GM12891 (cell line): ENCODE data around the gene DAO.

Experiments used
- DNase-seq: peaks from one replicate; pipeline ENCODE4 v3.0.0; 2011; ENCODE audit warnings: low spot score; ENCODE audit not compliant: insufficient read length
- FAIRE-seq: peaks from 2 replicates; lab custom pipeline; 2011; peaks lifted over from hg19 to GRCh38; lab: Jason Lieb, UNC
- PAX5 ChIP-seq: IDR thresholded peaks from 2 replicates; pipeline ENCODE4 v1.6.1; 2011; ENCODE audit warnings: low read length, moderate library complexity, mild to moderate bottlenecking; ENCODE audit not compliant: insufficient read depth, severe bottlenecking
- POLR2A ChIP-seq: IDR thresholded peaks from 2 replicates; pipeline ENCODE4 v1.6.1; 2011; ENCODE audit warnings: low read depth, low read length, control low read depth
- POLR2AphosphoS5 ChIP-seq: IDR thresholded peaks from 2 replicates; pipeline ENCODE4 v1.6.1; 2011; ENCODE audit warnings: low read depth, low read length, control low read depth
- POU2F2 ChIP-seq: IDR thresholded peaks from 2 replicates; pipeline ENCODE4 v1.6.1; 2011; ENCODE audit warnings: low read depth, mild to moderate bottlenecking, control low read depth, low read length, moderate library complexity
- SPI1 ChIP-seq: IDR thresholded peaks from 2 replicates; pipeline ENCODE4 v1.6.1; 2011; ENCODE audit warnings: low read depth, low read length, control low read depth
- TAF1 ChIP-seq: IDR thresholded peaks from 2 replicates; pipeline ENCODE4 v1.6.1; 2011; ENCODE audit warnings: low read depth, low read length, control low read depth

The DAO gene

GRCh38 chr12:108918206-108918605 is 38.3 kb downstream of the DAO start:
- DNase-seq (no peak), FAIRE-seq (no peak)
- no peak for TF ChIP-seq POLR2A
- TF ChIP-seq POU2F2 = no peak
- TF ChIP-seq POLR2AphosphoS5 = no peak
- no peak for TF ChIP-seq SPI1

GRCh38 chr12:108918960-108919642 is 39.2 kb downstream of the DAO start:
- no peak for FAIRE-seq

GRCh38 chr12:108921946-108922345 is 42.1 kb downstream of the DAO start:
- no peak for DNase-seq
- FAIRE-seq = no peak
- TF ChIP-seq PAX5 (no peak), POLR2AphosphoS5 (no peak), POLR2A (no peak), TAF1 (no peak), POU2F2 (no peak), SPI1 (no peak)

More at GRCh38 chr12:108918960-108919642, 39.2 kb downstream of the DAO start:
- DNase-seq = no peak
- no peak for TF ChIP-seq SPI1

- TF ChIP-seq POLR2AphosphoS5 = no peak
- TF ChIP-seq TAF1 = no peak
- no peak for TF ChIP-seq POU2F2
- no peak for TF ChIP-seq POLR2A
- no peak for TF ChIP-seq SPI1
- no peak for TF ChIP-seq PAX5
- no peak for FAIRE-seq
Measured at GRCh38 chr12:108922918-108923317, 43.0 kb downstream of the DAO start.

GRCh38 chr12:108928695-108929094 is 48.8 kb downstream of the DAO start:
- no peak for DNase-seq
- TF ChIP-seq PAX5 (no peak), POLR2AphosphoS5 (no peak)
- FAIRE-seq = no peak

More at GRCh38 chr12:108922918-108923317, 43.0 kb downstream of the DAO start:
- no peak for DNase-seq

GRCh38 chr12:108930155-108930554 is 50.3 kb downstream of the DAO start:
- no peak for DNase-seq
- TF ChIP-seq POU2F2 (no peak), SPI1 (peak; percentile 83)
- FAIRE-seq = no peak

GRCh38 chr12:108930756-108931155 is 50.9 kb downstream of the DAO start:
- TF ChIP-seq SPI1 = no peak
- no peak for TF ChIP-seq PAX5
- FAIRE-seq = peak; percentile 78

GRCh38 chr12:108933949-108934348 is 54.1 kb downstream of the DAO start:
- no peak for DNase-seq
- TF ChIP-seq TAF1 = no peak
- no peak for TF ChIP-seq PAX5
- TF ChIP-seq POU2F2 = no peak
- no peak for TF ChIP-seq POLR2AphosphoS5
- no peak for TF ChIP-seq POLR2A
- no peak for TF ChIP-seq SPI1
- no peak for FAIRE-seq

More at GRCh38 chr12:108930756-108931155, 50.9 kb downstream of the DAO start:
- DNase-seq = no peak

GRCh38 chr12:108935159-108935763 is 55.4 kb downstream of the DAO start:
- TF ChIP-seq TAF1 (no peak), POLR2A (no peak)
- FAIRE-seq (no peak), DNase-seq (no peak)

GRCh38 chr12:108938247-108938924 is 58.5 kb downstream of the DAO start:
- no peak for DNase-seq
- TF ChIP-seq SPI1 (no peak), POLR2AphosphoS5 (no peak), TAF1 (no peak), POLR2A (no peak), POU2F2 (no peak), PAX5 (no peak)
- no peak for FAIRE-seq

- TF ChIP-seq POU2F2 (no peak), SPI1 (no peak), PAX5 (no peak), TAF1 (no peak), POLR2A (no peak), POLR2AphosphoS5 (no peak)
- DNase-seq (no peak), FAIRE-seq (peak; percentile 59)
Measured at GRCh38 chr12:108939594-108939993, 59.7 kb downstream of the DAO start.
